Endothelial cell of umbilical vein (primary cell): Measurements from ENCODE around the gene URAD. TPM values are rescaled to one million over a fixed set of nuclear protein-coding genes. Genes with fewer than 3 reads are reported as not detected.
A peak's percentile ranks its signal among the peaks of the same experiment; 100 is the strongest.

Experiments
- BruUV-seq: library from RNA; stranded (reverse); fragments of 400-500 nt; replicated peaks from 2 replicates; lab custom pipeline; 2021; lab: Mats Ljungman, UMichigan
- CTCF ChIA-PET: fragments of 300-600, 350-600 bp; sonication (Branson Sonifier 250); formaldehyde crosslinking; loops from one replicate; lab custom pipeline; 2021; ENCODE audit warnings: antibody characterized with exemption, inconsistent platforms; lab: Charles Lee
- POLR2A ChIA-PET: fragments of 300-600, 350-600 bp; sonication (Branson Sonifier 250); formaldehyde crosslinking; loops from one replicate; lab custom pipeline; 2021; ENCODE audit warnings: antibody characterized with exemption, inconsistent platforms; lab: Charles Lee
- DNase-seq: peaks from one replicate; pipeline ENCODE4 v3.0.0-alpha.2; 2011; ENCODE audit warnings: low read depth, low spot score
- FAIRE-seq: peaks from 2 replicates; lab custom pipeline; 2011; peaks lifted over from hg19 to GRCh38; lab: Jason Lieb, UNC
- H2AFZ ChIP-seq: 2 replicates; pipeline ENCODE4 v1.6.0; 2012; ENCODE audit warnings: low read depth, low read length, control low read depth, inconsistent platforms
- H3K27ac ChIP-seq: 2 replicates; pipeline ENCODE4 v1.5.1; 2011; ENCODE audit warnings: low read depth, mild to moderate bottlenecking, control low read depth, low read length, moderate library complexity; ENCODE audit not compliant: insufficient read depth
- H3K27me3 ChIP-seq, 2 experiments: 2 replicates each; pipeline versions ENCODE4 v1.6.0 to v1.6.1; 2011; ENCODE audit warnings: low read length in 2 of 2, mixed read lengths in 1 of 2; ENCODE audit not compliant: control insufficient read depth in 2 of 2, insufficient read depth in 2 of 2
- H3K36me3 ChIP-seq, 2 experiments: 2 replicates in 1 of 2; 3 replicates in 1 of 2; pipeline ENCODE4 v1.5.1; 2011; ENCODE audit warnings: low read length in 2 of 2, mild to moderate bottlenecking in 1 of 2, moderate library complexity in 1 of 2; ENCODE audit not compliant: control insufficient read depth in 2 of 2, insufficient read depth in 2 of 2; ENCODE audit errors: extremely low read depth in 1 of 2
- H3K4me1 ChIP-seq: 3 replicates; pipeline ENCODE4 v1.5.1; 2011; ENCODE audit warnings: mild to moderate bottlenecking, low read length; ENCODE audit not compliant: control insufficient read depth, insufficient read depth; ENCODE audit errors: extremely low read depth
- H3K4me2 ChIP-seq: 2 replicates; pipeline ENCODE4 v1.6.1; 2011; ENCODE audit warnings: low read length, control low read depth, mixed read lengths; ENCODE audit not compliant: insufficient read depth
- H3K4me3 ChIP-seq, 3 experiments: fragments of 200-600 bp in 1 of 3; sonication (generic), shearing (Covaris generic) in 1 of 3; replicated peaks in 1 of 3; 2 replicates each; pipeline ENCODE4 v1.5.1; 2011 to 2016; ENCODE audit warnings: control low read depth in 3 of 3, low read length in 3 of 3, mild to moderate bottlenecking in 2 of 3, inconsistent platforms in 1 of 3, low read depth in 1 of 3, moderate library complexity in 1 of 3; ENCODE audit not compliant: insufficient read depth in 1 of 3
- H3K79me2 ChIP-seq: 2 replicates; pipeline ENCODE4 v1.6.0; 2012; ENCODE audit warnings: low read length, inconsistent platforms; ENCODE audit not compliant: control insufficient read depth, insufficient read depth
- H3K9ac ChIP-seq: replicated peaks from 2 replicates; pipeline ENCODE3; 2011; ENCODE audit warnings: low read length, control low read depth; ENCODE audit not compliant: insufficient read depth; ENCODE audit errors: extremely low read depth
- H3K9me1 ChIP-seq: replicated peaks from 3 replicates; pipeline ENCODE4 v1.6.0; 2011; ENCODE audit warnings: mild to moderate bottlenecking, low read length; ENCODE audit not compliant: control insufficient read depth, insufficient read depth; ENCODE audit errors: extremely low read depth
- H3K9me3 ChIP-seq: replicated peaks from 2 replicates; pipeline ENCODE4 v1.5.1; 2012; ENCODE audit warnings: low read length, inconsistent platforms; ENCODE audit not compliant: control insufficient read depth, insufficient read depth
- H4K20me1 ChIP-seq: replicated peaks from 2 replicates; pipeline ENCODE3; 2011; ENCODE audit warnings: mild to moderate bottlenecking, low read length; ENCODE audit not compliant: control insufficient read depth, insufficient read depth; ENCODE audit errors: extremely low read depth
- EZH2 ChIP-seq: IDR thresholded peaks from 2 replicates; pipeline ENCODE4 v1.6.1; 2012; ENCODE audit warnings: borderline replicate concordance, low read depth, mild to moderate bottlenecking, moderate library complexity, low read length, inconsistent platforms; ENCODE audit not compliant: severe bottlenecking
- GATA2 ChIP-seq: IDR thresholded peaks from 2 replicates; pipeline ENCODE4 v1.7.0; 2011; ENCODE audit warnings: low read depth, mild to moderate bottlenecking, moderate library complexity, mixed read lengths, low read length; ENCODE audit not compliant: insufficient read length, insufficient read depth
- JUN ChIP-seq: IDR thresholded peaks from 2 replicates; pipeline ENCODE4 v1.6.1; 2011; ENCODE audit warnings: borderline replicate concordance, low read depth; ENCODE audit not compliant: insufficient read length, insufficient read depth
- POLR2A ChIP-seq: IDR thresholded peaks from 2 replicates; pipeline ENCODE4 v1.6.1; 2012; ENCODE audit warnings: low read depth, mild to moderate bottlenecking, control low read depth, low read length
- dilution Hi-C: fragments of 300-500 bp; cut with MboI; formaldehyde crosslinking; loops from one replicate; pipeline ENCODE4 v1.15.0; 2019; ENCODE audit warnings: low sequenced_read_pairs; ENCODE audit not compliant: extremely low pct_ligation_motif_present
- intact Hi-C: fragments of 100-400 bp; cut with micrococcal nuclease; formaldehyde crosslinking; loops from one replicate; pipeline ENCODE4 v1.10.0; 2022
- polyA plus RNA-seq, 4 experiments: library from polyadenylated mRNA; depleted of rRNA in 3 of 4; stranded (reverse) in 3 of 4; unstranded in 1 of 4; fragments of >200 nt; gene quantifications; 2 replicates each; pipeline versions ENCODE4 v1.2.1 to v1.2.3, GENCODE V29; 2011 to 2012; ENCODE audit warnings: missing spikeins in 1 of 4
- total RNA-seq: library from RNA; stranded (reverse); gene quantifications from 2 replicates; pipeline ENCODE4 v1.2.3, GENCODE V29; 2021
- TF ChIP-seq, protein P1 (sequence below), 2 donors: IDR thresholded peaks; 1 replicate in 1 of 2; 2 replicates in 1 of 2; pipeline ENCODE4 v1.5.1; 2011; ENCODE audit warnings: low read length in 2 of 2, mild to moderate bottlenecking in 2 of 2, moderate library complexity in 2 of 2, control low read depth in 1 of 2, inconsistent platforms in 1 of 2, low read depth in 1 of 2; ENCODE audit not compliant: insufficient read depth in 1 of 2; ENCODE audit errors: extremely low read depth in 1 of 2

URAD gene
- total and polyA plus RNA-seq, 2 donors (not counting 3 experiments of a cell fraction or from before 2014, with no cell fraction given), result not detected

DNA sequence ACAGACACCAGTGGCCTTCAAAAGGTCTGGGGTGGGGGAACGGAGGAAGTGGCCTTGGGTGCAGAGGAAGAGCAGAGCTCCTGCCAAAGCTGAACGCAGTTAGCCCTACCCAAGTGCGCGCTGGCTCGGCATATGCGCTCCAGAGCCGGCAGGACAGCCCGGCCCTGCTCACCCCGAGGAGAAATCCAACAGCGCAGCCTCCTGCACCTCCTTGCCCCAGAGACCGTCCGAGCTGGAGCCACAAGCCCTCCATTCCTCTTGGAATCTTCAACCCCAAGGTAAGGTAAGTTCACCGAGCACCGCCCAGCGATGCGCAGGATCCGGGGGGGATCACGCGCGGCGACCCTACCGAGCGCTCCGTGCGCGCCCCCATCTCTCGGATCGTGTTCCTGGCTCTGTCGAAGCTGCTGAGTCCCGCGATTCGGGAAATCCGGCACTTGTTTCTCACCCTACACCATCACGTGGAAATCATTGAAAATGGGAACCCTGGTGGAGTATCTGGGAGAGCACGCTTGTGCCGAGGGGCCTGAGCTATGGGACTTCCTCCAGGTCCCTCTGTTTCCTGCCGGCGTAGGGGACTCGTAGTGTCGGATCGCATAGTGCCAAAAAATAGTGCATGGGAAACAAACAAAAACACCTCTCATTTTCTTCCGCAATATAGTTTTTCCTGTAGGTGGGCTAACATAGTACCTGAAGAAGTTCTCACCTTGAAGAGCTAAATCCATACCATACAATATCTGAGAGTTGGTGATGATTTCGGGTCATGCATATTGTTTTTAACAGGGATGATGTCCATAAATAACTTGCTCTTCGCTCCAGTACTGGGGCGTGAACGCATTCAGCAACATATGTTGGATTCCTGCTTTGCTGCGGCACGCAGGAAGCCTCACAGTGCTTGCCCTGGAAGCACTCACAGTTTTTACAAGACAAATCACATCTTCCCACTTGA, 59.4 kb downstream of the URAD start:
- no peaks in the 10 kb centered on the region for H3K79me2 ChIP-seq
- no peak overlapping the region for H3K9ac ChIP-seq
- intact Hi-C loops, result no loop called here
- no peaks in the 10 kb centered on the region for H3K4me1 ChIP-seq
- no peak overlapping the region for H2AFZ ChIP-seq
- FAIRE-seq (no peak), DNase-seq (no peak)
- H3K4me3 ChIP-seq, result no peak overlapping the region
- H3K9me3 ChIP-seq, result no peaks in the 10 kb centered on the region
- H4K20me1 ChIP-seq, result no peaks in the 10 kb centered on the region
- no peak overlapping the region for H3K27ac ChIP-seq
- TF ChIP-seq EZH2, result peak; percentile 56
- TF ChIP-seq, protein P1, sequence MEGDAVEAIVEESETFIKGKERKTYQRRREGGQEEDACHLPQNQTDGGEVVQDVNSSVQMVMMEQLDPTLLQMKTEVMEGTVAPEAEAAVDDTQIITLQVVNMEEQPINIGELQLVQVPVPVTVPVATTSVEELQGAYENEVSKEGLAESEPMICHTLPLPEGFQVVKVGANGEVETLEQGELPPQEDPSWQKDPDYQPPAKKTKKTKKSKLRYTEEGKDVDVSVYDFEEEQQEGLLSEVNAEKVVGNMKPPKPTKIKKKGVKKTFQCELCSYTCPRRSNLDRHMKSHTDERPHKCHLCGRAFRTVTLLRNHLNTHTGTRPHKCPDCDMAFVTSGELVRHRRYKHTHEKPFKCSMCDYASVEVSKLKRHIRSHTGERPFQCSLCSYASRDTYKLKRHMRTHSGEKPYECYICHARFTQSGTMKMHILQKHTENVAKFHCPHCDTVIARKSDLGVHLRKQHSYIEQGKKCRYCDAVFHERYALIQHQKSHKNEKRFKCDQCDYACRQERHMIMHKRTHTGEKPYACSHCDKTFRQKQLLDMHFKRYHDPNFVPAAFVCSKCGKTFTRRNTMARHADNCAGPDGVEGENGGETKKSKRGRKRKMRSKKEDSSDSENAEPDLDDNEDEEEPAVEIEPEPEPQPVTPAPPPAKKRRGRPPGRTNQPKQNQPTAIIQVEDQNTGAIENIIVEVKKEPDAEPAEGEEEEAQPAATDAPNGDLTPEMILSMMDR (IDR thresholded peaks at IDR 0.05; ENCODE audit: extremely low read depth in 1 of 2, insufficient read depth in 1 of 2, low read depth in 1 of 2, low read length in 2 of 2), result no peak
- BruUV-seq, result no TSS peak
- peaks cover 61 to 77% of the 10 kb centered on the region in 2 experiments for H3K27me3 ChIP-seq
- dilution Hi-C loops, result no loop called here
- H3K4me2 ChIP-seq, result no peak overlapping the region
- H3K36me3 ChIP-seq, result no peaks in the 10 kb centered on the region
- POLR2A ChIA-PET, result no interaction called here
- CTCF ChIA-PET, result interaction anchor here (1.2 kb wide), 1 partner anchor 60 kb away, joined by 5 read pairs; no protein-coding TSS in a partner anchor
- H3K9me1 ChIP-seq, result no peaks in the 10 kb centered on the region

DNA sequence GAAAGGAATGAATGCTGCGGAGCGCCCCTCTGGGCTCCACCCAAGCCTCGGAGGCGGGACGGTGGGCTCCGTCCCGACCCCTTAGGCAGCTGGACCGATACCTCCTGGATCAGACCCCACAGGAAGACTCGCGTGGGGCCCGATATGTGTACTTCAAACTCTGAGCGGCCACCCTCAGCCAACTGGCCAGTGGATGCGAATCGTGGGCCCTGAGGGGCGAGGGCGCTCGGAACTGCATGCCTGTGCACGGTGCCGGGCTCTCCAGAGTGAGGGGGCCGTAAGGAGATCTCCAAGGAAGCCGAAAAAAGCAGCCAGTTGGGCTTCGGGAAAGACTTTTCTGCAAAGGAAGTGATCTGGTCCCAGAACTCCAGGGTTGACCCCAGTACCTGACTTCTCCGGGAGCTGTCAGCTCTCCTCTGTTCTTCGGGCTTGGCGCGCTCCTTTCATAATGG, 60.1 kb downstream of the URAD start:
- intact Hi-C loops, result no loop called here
- Histone ChIP-seq H3K36me3 (no peaks in the 10 kb centered on the region), H3K9me3 (no peaks in the 10 kb centered on the region), H3K9ac (no peak overlapping the region), H2AFZ (no peak overlapping the region), H3K27ac (no peak overlapping the region), H3K4me2 (no peak overlapping the region), H3K79me2 (no peaks in the 10 kb centered on the region), H3K4me3 (no peak overlapping the region), H3K9me1 (no peaks in the 10 kb centered on the region), H3K27me3 (peaks cover 66 to 84% of the 10 kb centered on the region in 2 experiments), H3K4me1 (no peaks in the 10 kb centered on the region), H4K20me1 (no peaks in the 10 kb centered on the region)
- BruUV-seq, result no TSS peak
- no peak for FAIRE-seq
- dilution Hi-C loops, result no loop called here
- DNase-seq, result no peak
- TF ChIP-seq GATA2 (no peak), JUN (no peak), POLR2A (no peak), EZH2 (peak; percentile 44)
- POLR2A ChIA-PET, result no interaction called here
- CTCF ChIA-PET, result interaction anchor here (1.2 kb wide), 1 partner anchor 59 kb away, joined by 5 read pairs; no protein-coding TSS in a partner anchor
